Measurements from ENCODE around the gene ATP2B2.

DNA sequence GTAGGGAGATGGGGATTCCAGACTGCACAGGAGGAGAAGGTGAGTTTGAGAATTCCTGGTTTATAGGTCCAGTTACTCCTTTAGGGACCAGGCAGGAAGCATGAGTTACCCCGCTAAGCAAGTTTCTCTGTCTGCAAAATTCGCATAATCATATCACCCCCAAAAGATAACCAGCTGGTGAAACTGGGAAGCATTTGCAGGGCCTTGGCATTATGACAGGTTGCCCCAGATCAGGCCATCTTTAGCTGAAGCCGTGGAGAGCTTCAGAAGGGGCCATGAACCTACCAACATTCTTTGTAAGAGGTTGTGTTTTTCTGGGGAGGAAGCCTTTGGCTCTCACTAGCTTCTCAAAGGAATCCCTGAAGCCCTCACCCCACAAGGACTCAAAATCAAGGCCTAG, 29.4 kb downstream of the ATP2B2 start:
- no peak for TF ChIP-seq POLR2A (IDR thresholded peaks at IDR 0.05)
- TF ChIP-seq, protein P1, sequence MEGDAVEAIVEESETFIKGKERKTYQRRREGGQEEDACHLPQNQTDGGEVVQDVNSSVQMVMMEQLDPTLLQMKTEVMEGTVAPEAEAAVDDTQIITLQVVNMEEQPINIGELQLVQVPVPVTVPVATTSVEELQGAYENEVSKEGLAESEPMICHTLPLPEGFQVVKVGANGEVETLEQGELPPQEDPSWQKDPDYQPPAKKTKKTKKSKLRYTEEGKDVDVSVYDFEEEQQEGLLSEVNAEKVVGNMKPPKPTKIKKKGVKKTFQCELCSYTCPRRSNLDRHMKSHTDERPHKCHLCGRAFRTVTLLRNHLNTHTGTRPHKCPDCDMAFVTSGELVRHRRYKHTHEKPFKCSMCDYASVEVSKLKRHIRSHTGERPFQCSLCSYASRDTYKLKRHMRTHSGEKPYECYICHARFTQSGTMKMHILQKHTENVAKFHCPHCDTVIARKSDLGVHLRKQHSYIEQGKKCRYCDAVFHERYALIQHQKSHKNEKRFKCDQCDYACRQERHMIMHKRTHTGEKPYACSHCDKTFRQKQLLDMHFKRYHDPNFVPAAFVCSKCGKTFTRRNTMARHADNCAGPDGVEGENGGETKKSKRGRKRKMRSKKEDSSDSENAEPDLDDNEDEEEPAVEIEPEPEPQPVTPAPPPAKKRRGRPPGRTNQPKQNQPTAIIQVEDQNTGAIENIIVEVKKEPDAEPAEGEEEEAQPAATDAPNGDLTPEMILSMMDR (IDR thresholded peaks at IDR 0.05), result no peak

Measured in uterus (tissue), 2 donors.